GM23248 (cell line): ENCODE measurements around the gene MPG. TPM values are rescaled to one million over a fixed set of nuclear protein-coding genes. Genes with fewer than 3 reads are reported as not detected.
"Not testable (repeated sequence)": the region's sequence is repeated elsewhere in the genome, so short reads cannot be mapped to it uniquely, and the experiment has no call there.

Experiments used
- DNase-seq: peaks from one replicate; pipeline ENCODE4 v3.0.0-alpha.2; 2015
- H2AFZ ChIP-seq: fragments of 200-600 bp; sonication (generic); 2 replicates; pipeline ENCODE4 v1.6.1; 2016; ENCODE audit warnings: antibody characterized with exemption
- H3F3A ChIP-seq: fragments of 200-600 bp; sonication (generic); 2 replicates; pipeline ENCODE4 v1.6.1; 2016; ENCODE audit warnings: mild to moderate bottlenecking, antibody characterized with exemption, mixed run types; ENCODE audit not compliant: insufficient read depth
- H3K27ac ChIP-seq: fragments of 200-600 bp; sonication (generic); 2 replicates; pipeline ENCODE4 v1.5.1; 2016; ENCODE audit warnings: mild to moderate bottlenecking
- H3K27me3 ChIP-seq: fragments of 200-600 bp; sonication (generic); replicated peaks from 2 replicates; pipeline ENCODE4 v1.6.1; 2016; ENCODE audit warnings: mild to moderate bottlenecking; ENCODE audit not compliant: insufficient read depth
- H3K36me3 ChIP-seq: fragments of 200-600 bp; sonication (generic); 2 replicates; pipeline ENCODE4 v1.6.1; 2016; ENCODE audit warnings: low read depth, mild to moderate bottlenecking
- H3K4me1 ChIP-seq: fragments of 200-600 bp; sonication (generic); 2 replicates; pipeline ENCODE4 v1.6.1; 2016; ENCODE audit warnings: mild to moderate bottlenecking; ENCODE audit not compliant: insufficient read depth
- H3K4me2 ChIP-seq: fragments of 200-600 bp; sonication (generic); one replicate; pipeline ENCODE4 v1.6.1; 2016; ENCODE audit warnings: mild to moderate bottlenecking; ENCODE audit not compliant: unreplicated experiment
- H3K4me3 ChIP-seq: fragments of 200-600 bp; sonication (generic); 2 replicates; pipeline ENCODE4 v1.5.1; 2016; ENCODE audit warnings: mild to moderate bottlenecking
- H3K79me2 ChIP-seq: fragments of 200-600 bp; sonication (generic); 2 replicates; pipeline ENCODE4 v1.6.1; 2016; ENCODE audit warnings: mild to moderate bottlenecking; ENCODE audit not compliant: insufficient read depth
- H3K9ac ChIP-seq: fragments of 200-600 bp; sonication (generic); 2 replicates; pipeline ENCODE4 v1.6.1; 2016; ENCODE audit warnings: mild to moderate bottlenecking
- H3K9me2 ChIP-seq: fragments of 200-600 bp; sonication (generic); 2 replicates; pipeline ENCODE4 v1.6.1; 2016; ENCODE audit warnings: mixed run types, mild to moderate bottlenecking, moderate library complexity; ENCODE audit not compliant: insufficient read depth
- H3K9me3 ChIP-seq: fragments of 200-600 bp; sonication (generic); one replicate; pipeline ENCODE4 v1.6.1; 2017; ENCODE audit warnings: low read depth
- H4K20me1 ChIP-seq: fragments of 200-600 bp; sonication (generic); 2 replicates; pipeline ENCODE4 v1.6.0; 2016; ENCODE audit not compliant: insufficient read depth
- EZH2 ChIP-seq: fragments of 200-600 bp; sonication (generic); IDR thresholded peaks from 2 replicates; pipeline ENCODE4 v1.6.1; 2018; ENCODE audit warnings: antibody characterized with exemption, mild to moderate bottlenecking; ENCODE audit not compliant: insufficient read depth, poor library complexity, severe bottlenecking
- EZH2phosphoT487 ChIP-seq: fragments of 200-600 bp; sonication (generic); IDR thresholded peaks from 2 replicates; pipeline ENCODE4 v1.6.1; 2018; ENCODE audit warnings: antibody characterized with exemption, moderate library complexity, mild to moderate bottlenecking, low read depth; ENCODE audit not compliant: insufficient read depth
- WGBS, 2 experiments: methylation state at CpG; one replicate each; pipeline ENCODE4 v1.1.6; 2015 to 2017; ENCODE audit warnings: low lambda C conversion rate in 2 of 2, low coverage in 1 of 2; ENCODE audit errors: missing lambda C conversion rate in 2 of 2; 5-methylcytosine and 5-hydroxymethylcytosine counted together
- in situ Hi-C: fragments of 300-500 bp; cut with MboI; formaldehyde crosslinking; loops from 2 replicates; pipeline ENCODE4 v1.15.0; 2020
- polyA plus RNA-seq: library from polyadenylated mRNA; unstranded; fragments of >200 nt; fragmentation: Nextera tagmentation; extraction: Ambion mirVana; gene quantifications from 2 replicates; pipeline ENCODE4 v1.2.1, GENCODE V29; 2016
- total RNA-seq: library from RNA; depleted of rRNA; stranded (reverse); fragments of >200 nt; shearing (Covaris generic); gene quantifications from 2 replicates; pipeline ENCODE4 v1.2.3, GENCODE V29; 2014; rRNA removed

The MPG gene
- total RNA-seq (127 and 222 TPM in 2 replicates), polyA plus RNA-seq (132 and 134 TPM in 2 replicates)

- WGBS, 2 experiments = 0 to 1% methylated on average over 17 to 55 of the region's 83 CpGs
- Histone ChIP-seq H3K9me3 (no peaks in the 10 kb centered on the region), H2AFZ (peak within 1 kb of the TSS; percentile 64), H3K4me3 (peak within 1 kb of the TSS; percentile 87), H3K4me1 (peaks cover 26% of the 10 kb centered on the region), H3K79me2 (peaks cover 31% of the 10 kb centered on the region), H3K27ac (peak within 1 kb of the TSS; percentile 98), H3F3A (peaks cover 23% of the 10 kb centered on the region), H3K9me2 (no peaks in the 10 kb centered on the region), H3K9ac (peak within 1 kb of the TSS; percentile 95), H3K36me3 (0 out of 2 replicates have a peak, but pooled peaks cover 9% of the 10 kb centered on the region), H3K27me3 (no peaks in the 10 kb centered on the region), H3K4me2 (peak within 1 kb of the TSS; percentile 91), H4K20me1 (no peaks in the 10 kb centered on the region)
- in situ Hi-C loops = no loop called here
- peak; percentile 89 for DNase-seq
- no peak for TF ChIP-seq EZH2
- no peak for TF ChIP-seq EZH2phosphoT487
These were observed at the start of gene MPG for GRCh38 chr16:77807-78443. Gene MPG, plus strand, starts transcription at chr16:78225. Its CDS starts 85 bp downstream, at chr16:78310.

GRCh38 chr16:30627-31026 is 47.4 kb upstream of the MPG start:
- H3K9ac ChIP-seq, H3K4me3 ChIP-seq, H2AFZ ChIP-seq, H3K79me2 ChIP-seq, H3K36me3 ChIP-seq, H3K4me2 ChIP-seq, H3F3A ChIP-seq, H3K9me3 ChIP-seq, H3K27me3 ChIP-seq, in situ Hi-C loops, H3K4me1 ChIP-seq, H4K20me1 ChIP-seq, DNase-seq, H3K9me2 ChIP-seq, H3K27ac ChIP-seq: not testable (repeated sequence)
- 30 to 38% methylated on average over 1 of the region's 7 CpGs for WGBS, 2 experiments

GRCh38 chr16:33154-33876 is 44.7 kb upstream of the MPG start:
- H3K9me3 ChIP-seq, DNase-seq, H2AFZ ChIP-seq, H3K4me1 ChIP-seq, H3K27ac ChIP-seq, in situ Hi-C loops, H4K20me1 ChIP-seq, H3K36me3 ChIP-seq, H3K4me3 ChIP-seq, H3K79me2 ChIP-seq, H3F3A ChIP-seq, H3K4me2 ChIP-seq, H3K9ac ChIP-seq, H3K27me3 ChIP-seq, H3K9me2 ChIP-seq: not testable (repeated sequence)
- 65 to 75% methylated on average over 6 to 7 of the region's 8 CpGs for WGBS, 2 experiments

- no peaks in the 10 kb centered on the region for H3K27me3 ChIP-seq
- no peaks in the 10 kb centered on the region for H3F3A ChIP-seq
- no peak overlapping the region for H3K4me3 ChIP-seq
- H2AFZ ChIP-seq = no peak overlapping the region
- H3K36me3 ChIP-seq = no peaks in the 10 kb centered on the region
- no peaks in the 10 kb centered on the region for H3K4me1 ChIP-seq
- H3K9me2 ChIP-seq = no peaks in the 10 kb centered on the region
- in situ Hi-C loops = no loop called here
- H3K79me2 ChIP-seq = no peaks in the 10 kb centered on the region
- WGBS, 2 experiments = 84 to 85% methylated on average over 18 to 21 of the region's 21 CpGs
- TF ChIP-seq EZH2 (no peak), EZH2phosphoT487 (no peak)
- H4K20me1 ChIP-seq = no peaks in the 10 kb centered on the region
- no peak overlapping the region for H3K9ac ChIP-seq
- H3K4me2 ChIP-seq = no peak overlapping the region
- no peak overlapping the region for H3K27ac ChIP-seq
- DNase-seq = no peak
- H3K9me3 ChIP-seq = no peaks in the 10 kb centered on the region
These were observed 44.0 kb upstream of the MPG start for GRCh38 chr16:33877-34647.
